Measurements from ENCODE around the gene ABCA6. TPM values are rescaled to one million over a fixed set of nuclear protein-coding genes. Genes with fewer than 3 reads are reported as not detected.

Gene ABCA6
- total RNA-seq, 1 donor from 2014 or later, result not detected

- no peak for DNase-seq (ENCODE audit: low spot score)
- Mint-ChIP-seq H3K27me3 (ENCODE audit: insufficient read depth, low read depth) (peaks cover 3% of the 10 kb centered on the region), H3K36me3 (no peaks in the 10 kb centered on the region), H3K4me1 (peaks cover 12% of the 10 kb centered on the region), H3K4me3 (no peak overlapping the region), H3K27ac (no peak overlapping the region), H3K9me3 (no peaks in the 10 kb centered on the region)
- Histone ChIP-seq H4K20me1 (ENCODE audit: low read depth) (no peaks in the 10 kb centered on the region), H3K27me3 (no peaks in the 10 kb centered on the region), H3K9ac (no peak overlapping the region), H3F3A (ENCODE audit: low read depth) (no peaks in the 10 kb centered on the region), H3K4me3 (no peak overlapping the region), H3K4me2 (no peak overlapping the region), H2AFZ (replicated peaks) (no peak overlapping the region), H3K9me3 (ENCODE audit: low read depth) (no peaks in the 10 kb centered on the region), H3K27ac (no peak overlapping the region), H3K36me3 (no peaks in the 10 kb centered on the region), H3K4me1 (peaks cover 19% of the 10 kb centered on the region), H3K79me2 (ENCODE audit: low read depth) (no peaks in the 10 kb centered on the region)
- TF ChIP-seq EZH2phosphoT487 (IDR thresholded peaks at IDR 0.05) (no peak), EZH2 (IDR thresholded peaks at IDR 0.05) (no peak)
- TF ChIP-seq, protein P1, sequence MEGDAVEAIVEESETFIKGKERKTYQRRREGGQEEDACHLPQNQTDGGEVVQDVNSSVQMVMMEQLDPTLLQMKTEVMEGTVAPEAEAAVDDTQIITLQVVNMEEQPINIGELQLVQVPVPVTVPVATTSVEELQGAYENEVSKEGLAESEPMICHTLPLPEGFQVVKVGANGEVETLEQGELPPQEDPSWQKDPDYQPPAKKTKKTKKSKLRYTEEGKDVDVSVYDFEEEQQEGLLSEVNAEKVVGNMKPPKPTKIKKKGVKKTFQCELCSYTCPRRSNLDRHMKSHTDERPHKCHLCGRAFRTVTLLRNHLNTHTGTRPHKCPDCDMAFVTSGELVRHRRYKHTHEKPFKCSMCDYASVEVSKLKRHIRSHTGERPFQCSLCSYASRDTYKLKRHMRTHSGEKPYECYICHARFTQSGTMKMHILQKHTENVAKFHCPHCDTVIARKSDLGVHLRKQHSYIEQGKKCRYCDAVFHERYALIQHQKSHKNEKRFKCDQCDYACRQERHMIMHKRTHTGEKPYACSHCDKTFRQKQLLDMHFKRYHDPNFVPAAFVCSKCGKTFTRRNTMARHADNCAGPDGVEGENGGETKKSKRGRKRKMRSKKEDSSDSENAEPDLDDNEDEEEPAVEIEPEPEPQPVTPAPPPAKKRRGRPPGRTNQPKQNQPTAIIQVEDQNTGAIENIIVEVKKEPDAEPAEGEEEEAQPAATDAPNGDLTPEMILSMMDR (IDR thresholded peaks at IDR 0.05), result no peak
These were observed 10.9 kb downstream of the ABCA6 start for GRCh38 chr17:69130627-69131296.

GRCh38 chr17:69123626-69124025, 18.1 kb downstream of the ABCA6 start:
- Histone ChIP-seq H3K36me3 (no peaks in the 10 kb centered on the region), H3K4me1 (peaks cover 2% of the 10 kb centered on the region), H3K27me3 (no peaks in the 10 kb centered on the region), H3K9me3 (ENCODE audit: low read depth) (no peaks in the 10 kb centered on the region), H3F3A (ENCODE audit: low read depth) (no peaks in the 10 kb centered on the region), H2AFZ (replicated peaks) (no peak overlapping the region), H3K27ac (no peak overlapping the region), H3K79me2 (ENCODE audit: low read depth) (no peaks in the 10 kb centered on the region), H3K4me3 (no peak overlapping the region), H4K20me1 (ENCODE audit: low read depth) (no peaks in the 10 kb centered on the region), H3K4me2 (no peak overlapping the region), H3K9ac (no peak overlapping the region)
- Mint-ChIP-seq H3K36me3 (no peaks in the 10 kb centered on the region), H3K4me3 (no peak overlapping the region), H3K27me3 (ENCODE audit: insufficient read depth, low read depth) (no peaks in the 10 kb centered on the region), H3K27ac (no peak overlapping the region), H3K9me3 (no peaks in the 10 kb centered on the region), H3K4me1 (no peaks in the 10 kb centered on the region)
- no peak for TF ChIP-seq EZH2phosphoT487 (IDR thresholded peaks at IDR 0.05)
- TF ChIP-seq, protein P1 (IDR thresholded peaks at IDR 0.05), result no peak
- TF ChIP-seq EZH2 (IDR thresholded peaks at IDR 0.05), result no peak
- no peak for DNase-seq (ENCODE audit: low spot score)

DNA sequence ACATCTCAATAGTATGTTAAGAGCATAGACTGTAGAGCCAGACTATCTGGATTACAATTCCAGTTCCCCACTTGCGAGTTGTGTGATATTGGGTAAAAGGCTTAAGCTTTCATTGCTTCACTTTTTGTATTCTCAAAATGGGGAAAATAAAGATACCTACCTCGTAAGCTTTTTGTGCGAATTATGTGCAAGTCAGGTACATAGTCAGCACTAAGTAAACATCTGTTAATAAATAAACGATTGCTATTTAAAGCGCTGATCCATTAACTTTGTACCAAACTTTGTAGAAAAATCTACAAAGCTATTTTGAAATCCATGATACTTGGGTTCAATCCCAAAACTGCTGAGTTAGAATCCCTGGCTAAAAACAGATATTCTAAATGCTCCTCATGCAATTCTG, 19.6 kb downstream of the ABCA6 start:
- Mint-ChIP-seq H3K4me1 (no peaks in the 10 kb centered on the region), H3K27ac (no peak overlapping the region), H3K27me3 (ENCODE audit: insufficient read depth, low read depth) (no peaks in the 10 kb centered on the region), H3K4me3 (no peak overlapping the region), H3K36me3 (no peaks in the 10 kb centered on the region), H3K9me3 (no peaks in the 10 kb centered on the region)
- Histone ChIP-seq H4K20me1 (ENCODE audit: low read depth) (no peaks in the 10 kb centered on the region), H3K27me3 (no peaks in the 10 kb centered on the region), H3K4me3 (no peak overlapping the region), H3K36me3 (no peaks in the 10 kb centered on the region), H3F3A (ENCODE audit: low read depth) (no peaks in the 10 kb centered on the region), H3K27ac (no peak overlapping the region), H3K79me2 (ENCODE audit: low read depth) (no peaks in the 10 kb centered on the region), H3K4me2 (no peak overlapping the region), H3K9ac (no peak overlapping the region), H3K9me3 (ENCODE audit: low read depth) (no peaks in the 10 kb centered on the region), H2AFZ (replicated peaks) (no peak overlapping the region), H3K4me1 (no peaks in the 10 kb centered on the region)
- TF ChIP-seq EZH2 (IDR thresholded peaks at IDR 0.05) (no peak), EZH2phosphoT487 (IDR thresholded peaks at IDR 0.05) (no peak)
- TF ChIP-seq, protein P1 (IDR thresholded peaks at IDR 0.05), result no peak
- DNase-seq (ENCODE audit: low spot score), result no peak

All from neural progenitor cell (in vitro differentiated cells).